K562 (cell line): Measurements from ENCODE around the gene LTBR. TPM values are rescaled to one million over a fixed set of nuclear protein-coding genes. Genes with fewer than 3 reads are reported as not detected.

Experiments
- ATAC-seq: fragments of 200-7000 bp; cut with Tn5 transposase; 3 replicates; pipeline ENCODE4 v1.9.1; 2020; ENCODE audit warnings: moderate library complexity
- BruUV-seq: library from RNA; stranded (reverse); fragments of 400-500 nt; replicated peaks from 2 replicates; lab custom pipeline; 2021; lab: Mats Ljungman, UMichigan
- CTCF ChIA-PET: fragments of 300-600 bp; formaldehyde crosslinking; extraction: SDS; loops from one replicate; lab custom pipeline; 2021; ENCODE audit warnings: low intra/inter-chr PET ratio; lab: Yijun Ruan, JAX
- POLR2A ChIA-PET: fragments of 300-600, 350-650 bp; sonication (Branson Sonifier 250); formaldehyde crosslinking; extraction: SDS; loops from one replicate; lab custom pipeline; 2021; ENCODE audit warnings: antibody characterized with exemption, inconsistent platforms; lab: Yijun Ruan, JAX
- DNase-seq, 4 experiments: peaks; one replicate each; pipeline versions ENCODE4 v3.0.0 to v3.0.0-alpha.2; 2011 to 2018; ENCODE audit warnings: low spot score in 3 of 4, mixed read lengths in 3 of 4; ENCODE audit errors: extremely low read depth in 1 of 4
- FAIRE-seq: peaks from 2 replicates; lab custom pipeline; 2011; peaks lifted over from hg19 to GRCh38; lab: Jason Lieb, UNC
- H2AFZ ChIP-seq: 2 replicates; pipeline ENCODE4 v1.6.0; 2011; ENCODE audit warnings: low read depth, low read length, control low read depth, inconsistent platforms
- H3K27ac ChIP-seq: fragments of 200-600 bp; 3 replicates; pipeline ENCODE4 v1.8.0; 2011; ENCODE audit warnings: low read depth, mild to moderate bottlenecking, control low read depth, inconsistent platforms, low read length, moderate library complexity, mixed read lengths; ENCODE audit errors: extremely low read depth
- H3K27me3 ChIP-seq, 2 experiments: fragments of 300-600 bp in 1 of 2; 2 replicates in 1 of 2; 3 replicates in 1 of 2; pipeline versions ENCODE4 v1.6.0 to v1.8.0; 2011; ENCODE audit warnings: inconsistent platforms in 2 of 2, low read length in 2 of 2, mild to moderate bottlenecking in 1 of 2, mixed read lengths in 1 of 2, moderate library complexity in 1 of 2; ENCODE audit not compliant: control insufficient read depth in 2 of 2, insufficient read depth in 2 of 2
- H3K36me3 ChIP-seq: fragments of 300-600 bp; 3 replicates; pipeline ENCODE4 v1.8.0; 2011; ENCODE audit warnings: mild to moderate bottlenecking, low read length, inconsistent platforms; ENCODE audit not compliant: control insufficient read depth, insufficient read depth
- H3K4me1 ChIP-seq, 2 experiments: fragments of 200-600 bp in 1 of 2; replicated peaks in 1 of 2; 2 replicates in 1 of 2; 3 replicates in 1 of 2; pipeline versions ENCODE4 v1.5.1 to v1.8.0; 2011; ENCODE audit warnings: inconsistent platforms in 2 of 2, low read length in 2 of 2, mild to moderate bottlenecking in 1 of 2, mixed read lengths in 1 of 2, moderate library complexity in 1 of 2; ENCODE audit not compliant: control insufficient read depth in 2 of 2, insufficient read depth in 2 of 2
- H3K4me2 ChIP-seq: 2 replicates; pipeline ENCODE4 v1.6.1; 2011; ENCODE audit warnings: low read length, control low read depth, inconsistent platforms, mixed read lengths; ENCODE audit not compliant: insufficient read depth
- H3K4me3 ChIP-seq: fragments of 200-600 bp; sonication (generic), shearing (Covaris generic); 2 replicates; pipeline ENCODE4 v1.5.1; 2016; ENCODE audit warnings: control low read depth, inconsistent platforms
- H3K79me2 ChIP-seq: fragments of 200-600 bp; 3 replicates; pipeline ENCODE4 v1.8.0; 2011; ENCODE audit warnings: low read length, inconsistent platforms; ENCODE audit not compliant: control insufficient read depth, insufficient read depth
- H3K9ac ChIP-seq, 2 experiments: 2 replicates each; pipeline versions ENCODE4 v1.6.0 to v1.6.1; 2011; ENCODE audit warnings: low read depth in 2 of 2, low read length in 2 of 2, control low read depth in 1 of 2, inconsistent platforms in 1 of 2, mild to moderate bottlenecking in 1 of 2, mixed read lengths in 1 of 2; ENCODE audit not compliant: insufficient read depth in 1 of 2
- H3K9me1 ChIP-seq: one replicate; pipeline ENCODE4 v1.6.0; 2011; ENCODE audit warnings: inconsistent platforms, mild to moderate bottlenecking, low read length, moderate library complexity; ENCODE audit not compliant: control insufficient read depth, insufficient read depth
- H3K9me3 ChIP-seq: replicated peaks from 2 replicates; pipeline ENCODE4 v1.5.1; 2011; ENCODE audit warnings: low read depth, low read length, inconsistent platforms; ENCODE audit not compliant: control insufficient read depth, insufficient read depth
- H4K20me1 ChIP-seq: replicated peaks from 2 replicates; pipeline ENCODE4 v1.6.1; 2011; ENCODE audit warnings: low read length, inconsistent platforms, mixed read lengths; ENCODE audit not compliant: control insufficient read depth, insufficient read depth
- CAMTA2 ChIP-seq: fragments of 250-450 bp; sonication (Bioruptor Pico); conservative IDR thresholded peaks from 2 replicates; pipeline ENCODE4 v1.5.1; 2022
- EGR1 ChIP-seq: fragments of 450-650 bp; conservative IDR thresholded peaks from 2 replicates; pipeline ENCODE4 v1.6.1; 2017; ENCODE audit warnings: mild to moderate bottlenecking
- ESRRA ChIP-seq: fragments of 450-650 bp; IDR thresholded peaks from 2 replicates; pipeline ENCODE4 v1.6.1; 2014; ENCODE audit warnings: low read depth, mild to moderate bottlenecking, moderate library complexity, borderline replicate concordance
- HNRNPH1 ChIP-seq: fragments of 200-400 bp; formaldehyde crosslinking; optimal IDR thresholded peaks from 2 replicates; pipeline ENCODE3; 2017; ENCODE audit warnings: low read depth, mild to moderate bottlenecking, low read length, moderate library complexity
- MIER1 ChIP-seq: fragments of 450-650 bp; IDR thresholded peaks from 2 replicates; pipeline ENCODE4 v1.6.1; 2016; ENCODE audit warnings: antibody characterized with exemption, mild to moderate bottlenecking, low read depth
- PTTG1 ChIP-seq: fragments of 450-650 bp; IDR thresholded peaks from 2 replicates; pipeline ENCODE4 v1.6.1; 2016; ENCODE audit warnings: low read depth, mild to moderate bottlenecking, missing genetic modification characterization, missing compliant biosample characterization
- RCOR1 ChIP-seq, 2 experiments: IDR thresholded peaks; 2 replicates each; pipeline ENCODE4 v1.6.1; 2012; ENCODE audit warnings: low read depth in 2 of 2, low read length in 2 of 2, borderline replicate concordance in 1 of 2, improper control_type of control experiment in 1 of 2
- RFX7 ChIP-seq: fragments of 250-450 bp; sonication (Bioruptor Pico); IDR thresholded peaks from 2 replicates; pipeline ENCODE4 v1.5.1; 2021; ENCODE audit warnings: mild to moderate bottlenecking
- SAP30 ChIP-seq: fragments of 200-600 bp; sonication (generic); IDR thresholded peaks from 2 replicates; pipeline ENCODE4 v1.6.1; 2012; ENCODE audit warnings: borderline replicate concordance, low read depth, mild to moderate bottlenecking, moderate library complexity, low read length, control low read depth, inconsistent platforms; ENCODE audit not compliant: insufficient read depth, poor library complexity, severe bottlenecking
- SETDB1 ChIP-seq: IDR thresholded peaks from one replicate; pipeline ENCODE4 v1.6.1; 2012; ENCODE audit warnings: low read length, control low read depth, inconsistent platforms
- SMARCC2 ChIP-seq: fragments of 450-650 bp; IDR thresholded peaks from 2 replicates; pipeline ENCODE4 v1.6.1; 2017; ENCODE audit warnings: antibody characterized with exemption, moderate library complexity, mild to moderate bottlenecking, low read depth
- TCFL5 ChIP-seq: fragments of 250-450 bp; sonication (Bioruptor Pico); conservative IDR thresholded peaks from 2 replicates; pipeline ENCODE4 v1.6.1; 2021; ENCODE audit warnings: mild to moderate bottlenecking, moderate library complexity, matching md5 sums
- ZNF395 ChIP-seq: fragments of 200-800 bp; sonication (Bioruptor generic); IDR thresholded peaks from 2 replicates; pipeline ENCODE4 v1.6.1; 2017; ENCODE audit warnings: missing genetic modification characterization, missing compliant biosample characterization
- ZNF584 ChIP-seq: fragments of 200-800 bp; sonication (Bioruptor generic); IDR thresholded peaks from 2 replicates; pipeline ENCODE4 v1.6.1; 2016; ENCODE audit warnings: low read depth, mild to moderate bottlenecking, missing genetic modification characterization, missing compliant biosample characterization
- ZNF644 ChIP-seq: fragments of 200-800 bp; sonication (Bioruptor generic); IDR thresholded peaks from 2 replicates; pipeline ENCODE4 v1.6.1; 2016; ENCODE audit warnings: low read depth, missing genetic modification characterization, missing compliant biosample characterization
- WGBS: fragments of 100-300 bp; shearing (Covaris generic); methylation state at CpG from one replicate; pipeline ENCODE4 v1.1.6; 2016; ENCODE audit warnings: low coverage, mixed read lengths; ENCODE audit not compliant: insufficient coverage; ENCODE audit errors: missing lambda C conversion rate; 5-methylcytosine and 5-hydroxymethylcytosine counted together
- in situ Hi-C: fragments of 300-500 bp; cut with MboI; formaldehyde crosslinking; loops from 4 replicates; pipeline ENCODE4 v1.15.0; 2018; ENCODE audit warnings: inconsistent platforms, mixed read lengths
- intact Hi-C: fragments of 100-400 bp; cut with micrococcal nuclease; formaldehyde crosslinking; loops from 2 replicates; pipeline ENCODE4 v1.14.2; 2022
- polyA plus RNA-seq, 8 experiments: library from polyadenylated mRNA; depleted of rRNA in 4 of 8; stranded (reverse) in 5 of 8; unstranded in 3 of 8; fragments of >200 nt; fragmentation: Nextera tagmentation in 2 of 8; fragmentation: Illumina TruSeq in 1 of 8; extraction: Ambion mirVana in 2 of 8; extraction: Trizol in 1 of 8; gene quantifications; 2 replicates each; pipeline versions ENCODE4 v1.2.1 to v1.2.3, GENCODE V29; 2011 to 2014; ENCODE audit warnings: inconsistent platforms in 1 of 8, missing spikeins in 1 of 8
- total RNA-seq, 7 experiments: library from RNA; depleted of rRNA in 6 of 7; stranded (reverse); fragments of >200 nt in 6 of 7; fragmentation: Illumina TruSeq in 2 of 7; extraction: Trizol in 2 of 7; gene quantifications; 2 replicates each; pipeline versions ENCODE4 v1.2.1 to v1.2.3, GENCODE V29; 2011 to 2021; ENCODE audit warnings: low replicate concordance in 1 of 7
- TF ChIP-seq, protein P1 (sequence below): sonication (generic); formaldehyde crosslinking; IDR thresholded peaks from 2 replicates; pipeline ENCODE4 v1.9.0; 2022; ENCODE audit warnings: mild to moderate bottlenecking, missing genetic modification reagents
- TF ChIP-seq, protein P2 (sequence below): sonication (generic); formaldehyde crosslinking; IDR thresholded peaks from 2 replicates; pipeline ENCODE4 v1.8.0; 2022; ENCODE audit warnings: mild to moderate bottlenecking, missing genetic modification reagents
- TF ChIP-seq, protein P3 (sequence below): fragments of 450-650 bp; formaldehyde crosslinking; IDR thresholded peaks from 2 replicates; pipeline ENCODE4 v1.4.0; 2022; ENCODE audit warnings: mild to moderate bottlenecking, moderate library complexity

LTBR gene
- total and polyA plus RNA-seq, 9 of the 15 experiments (the other 6 are each of a cell fraction or from before 2014, with no cell fraction given) = 0.96 to 69.0 (median 35.3) TPM

- CTCF ChIA-PET = interaction anchor here (0.6 kb wide), 1 partner anchor 217 kb away, joined by 3 read pairs; no protein-coding TSS in a partner anchor
- DNase-seq = peak; percentile 61 to 84 (median 68)
- no peaks in the 10 kb centered on the region for H3K9me3 ChIP-seq
- H2AFZ ChIP-seq = peak within 1 kb of the TSS; percentile 49
- in situ Hi-C loops (no loop called here), intact Hi-C loops (no loop called here)
- peak within 1 kb of the TSS; percentile 88 for H3K4me2 ChIP-seq
- peak within 1 kb of the TSS; percentile 93 to 98 for H3K9ac ChIP-seq
- no peaks in the 10 kb centered on the region for H3K27me3 ChIP-seq
- peaks cover 52 to 68% of the 10 kb centered on the region in 2 experiments for H3K4me1 ChIP-seq
- FAIRE-seq = peak; percentile 93
- no peaks in the 10 kb centered on the region for H3K9me1 ChIP-seq
- H3K79me2 ChIP-seq = peaks cover 54% of the 10 kb centered on the region
- peaks cover 11% of the 10 kb centered on the region; the same call in 1 of the 2 replicates for H4K20me1 ChIP-seq
- TSS peak; percentile 69 for BruUV-seq
- peak within 1 kb of the TSS; percentile 81 for H3K4me3 ChIP-seq
- POLR2A ChIA-PET = interaction anchor here (0.7 to 0.9 kb wide), 5 partner anchors 9 to 122 kb away, joined by 3 to 4 read pairs (median 3); no protein-coding TSS in a partner anchor
- WGBS = 0% methylated on average over 5 of the region's 21 CpGs
- peaks cover 7% of the 10 kb centered on the region; the same call in 2 of the 3 replicates for H3K36me3 ChIP-seq
- peak; percentile 74 for ATAC-seq
- H3K27ac ChIP-seq = peak within 1 kb of the TSS; percentile 96
- no peak for TF ChIP-seq TCFL5
- TF ChIP-seq ESRRA = no peak
- TF ChIP-seq, protein P1, sequence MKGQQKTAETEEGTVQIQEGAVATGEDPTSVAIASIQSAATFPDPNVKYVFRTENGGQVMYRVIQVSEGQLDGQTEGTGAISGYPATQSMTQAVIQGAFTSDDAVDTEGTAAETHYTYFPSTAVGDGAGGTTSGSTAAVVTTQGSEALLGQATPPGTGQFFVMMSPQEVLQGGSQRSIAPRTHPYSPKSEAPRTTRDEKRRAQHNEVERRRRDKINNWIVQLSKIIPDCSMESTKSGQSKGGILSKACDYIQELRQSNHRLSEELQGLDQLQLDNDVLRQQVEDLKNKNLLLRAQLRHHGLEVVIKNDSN (CRISPR knock-in tag) = no peak
- TF ChIP-seq HNRNPH1 = no peak
- no peak for TF ChIP-seq SETDB1
- TF ChIP-seq CAMTA2 (CRISPR knock-in tag) = no peak
- no peak for TF ChIP-seq SMARCC2
- peak; percentile 42; the same call in 1 of the 2 replicates for TF ChIP-seq ZNF395
- TF ChIP-seq SAP30 = peak; percentile 26
- TF ChIP-seq EGR1 = peak; percentile 90
- no peak for TF ChIP-seq PTTG1
- no peak for TF ChIP-seq RFX7 (CRISPR knock-in tag)
- peak in 1 of 2 experiments; percentile 71; a peak in 2 of 4 replicates for TF ChIP-seq RCOR1 (IDR thresholded peaks at IDR 0.05; ENCODE audit: borderline replicate concordance in 1 of 2, low read depth in 2 of 2, low read length in 2 of 2)
- TF ChIP-seq, protein P2, sequence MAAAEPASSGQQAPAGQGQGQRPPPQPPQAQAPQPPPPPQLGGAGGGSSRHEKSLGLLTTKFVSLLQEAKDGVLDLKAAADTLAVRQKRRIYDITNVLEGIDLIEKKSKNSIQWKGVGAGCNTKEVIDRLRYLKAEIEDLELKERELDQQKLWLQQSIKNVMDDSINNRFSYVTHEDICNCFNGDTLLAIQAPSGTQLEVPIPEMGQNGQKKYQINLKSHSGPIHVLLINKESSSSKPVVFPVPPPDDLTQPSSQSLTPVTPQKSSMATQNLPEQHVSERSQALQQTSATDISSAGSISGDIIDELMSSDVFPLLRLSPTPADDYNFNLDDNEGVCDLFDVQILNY (CRISPR knock-in tag) = no peak
- no peak for TF ChIP-seq MIER1
- TF ChIP-seq, protein P3, sequence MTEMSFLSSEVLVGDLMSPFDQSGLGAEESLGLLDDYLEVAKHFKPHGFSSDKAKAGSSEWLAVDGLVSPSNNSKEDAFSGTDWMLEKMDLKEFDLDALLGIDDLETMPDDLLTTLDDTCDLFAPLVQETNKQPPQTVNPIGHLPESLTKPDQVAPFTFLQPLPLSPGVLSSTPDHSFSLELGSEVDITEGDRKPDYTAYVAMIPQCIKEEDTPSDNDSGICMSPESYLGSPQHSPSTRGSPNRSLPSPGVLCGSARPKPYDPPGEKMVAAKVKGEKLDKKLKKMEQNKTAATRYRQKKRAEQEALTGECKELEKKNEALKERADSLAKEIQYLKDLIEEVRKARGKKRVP (CRISPR knock-in tag) = no peak
- no peak for TF ChIP-seq ZNF644 (tag)
- TF ChIP-seq ZNF584 (CRISPR knock-in tag) = no peak
These were observed 42.4 kb upstream of the LTBR start, which contains the start of gene TNFRSF1A for GRCh38 chr12:6341417-6342139. Gene TNFRSF1A, minus strand, starts transcription at chr12:6342076. Its CDS starts 262 bp downstream, at chr12:6341814.
